Calu3 (cell line): Measurements from ENCODE around the gene ZNF101. TPM values are rescaled to one million over a fixed set of nuclear protein-coding genes. Genes with fewer than 3 reads are reported as not detected.

Source experiments
- BruUV-seq: library from RNA; stranded (reverse); fragments of 400-500 nt; replicated peaks from 2 replicates; lab custom pipeline; 2021; lab: Mats Ljungman, UMichigan
- CTCF ChIA-PET: fragments of 300-600 bp; sonication (Branson Sonifier 250); formaldehyde crosslinking; loops from one replicate; lab custom pipeline; 2022; ENCODE audit warnings: antibody characterized with exemption; lab: Charles Lee
- DNase-seq: peaks from one replicate; pipeline ENCODE4 v3.0.0; 2022
- H3K27ac Mint-ChIP-seq: one replicate; pipeline ENCODE4 v1.8.0; 2022; ENCODE audit warnings: mixed read lengths; ENCODE audit not compliant: unreplicated experiment
- H3K27me3 Mint-ChIP-seq: one replicate; pipeline ENCODE4 v1.8.0; 2022; ENCODE audit warnings: mixed read lengths; ENCODE audit not compliant: unreplicated experiment
- H3K36me3 Mint-ChIP-seq: one replicate; pipeline ENCODE4 v1.8.0; 2022; ENCODE audit warnings: mild to moderate bottlenecking, moderate library complexity, mixed read lengths; ENCODE audit not compliant: insufficient read depth, unreplicated experiment
- H3K4me1 Mint-ChIP-seq: one replicate; pipeline ENCODE4 v1.8.0; 2022; ENCODE audit warnings: mild to moderate bottlenecking, low read depth, mixed read lengths; ENCODE audit not compliant: unreplicated experiment
- H3K4me3 Mint-ChIP-seq: one replicate; pipeline ENCODE4 v1.8.0; 2022; ENCODE audit warnings: mild to moderate bottlenecking, low read depth, moderate library complexity, mixed read lengths; ENCODE audit not compliant: unreplicated experiment
- H3K9me3 Mint-ChIP-seq: one replicate; pipeline ENCODE4 v1.8.0; 2022; ENCODE audit warnings: low read depth, mixed read lengths; ENCODE audit not compliant: unreplicated experiment
- CTCF ChIP-seq: fragments of 200-600 bp; IDR thresholded peaks from one replicate; pipeline ENCODE4 v1.8.0; 2022; ENCODE audit warnings: antibody characterized with exemption; ENCODE audit not compliant: unreplicated experiment
- intact Hi-C: fragments of 100-400 bp; cut with micrococcal nuclease; formaldehyde crosslinking; loops from one replicate; pipeline ENCODE4 v1.10.0; 2022; ENCODE audit not compliant: unreplicated experiment
- total RNA-seq: library from RNA; stranded (reverse); gene quantifications from 2 replicates; pipeline ENCODE4 v1.2.3, GENCODE V29; 2022

The ZNF101 gene
- total RNA-seq, 1 experiment from 2014 or later, result 8.3 TPM

GRCh38 chr19:19643158-19644053, 25.2 kb upstream of the ZNF101 start, which contains the start of gene GMIP:
TSS of gene GMIP (minus strand) at chr19:19643657. CDS start at chr19:19643529, 128 bp downstream.
- Mint-ChIP-seq H3K27ac (peak within 1 kb of the TSS; percentile 67), H3K4me3 (peak within 1 kb of the TSS; percentile 87), H3K9me3 (no peaks in the 10 kb centered on the region), H3K36me3 (peaks cover 32% of the 10 kb centered on the region), H3K4me1 (peaks cover 8% of the 10 kb centered on the region), H3K27me3 (no peaks in the 10 kb centered on the region)
- DNase-seq, result peak; percentile 79
- BruUV-seq, result no TSS peak
- CTCF ChIA-PET, result interaction anchor here (1.0 to 1.2 kb wide), 2 partner anchors 15 to 111 kb away, joined by 3 to 4 read pairs; no protein-coding TSS in a partner anchor
- peak; percentile 80 for TF ChIP-seq CTCF
- intact Hi-C loops, result loop anchor here (1.0 kb wide), 1 partner anchor 111 kb away; no protein-coding TSS in a partner anchor

- Mint-ChIP-seq H3K36me3 (peaks cover 34% of the 10 kb centered on the region), H3K27ac (peak overlapping the region; percentile 67), H3K9me3 (no peaks in the 10 kb centered on the region), H3K27me3 (no peaks in the 10 kb centered on the region), H3K4me1 (peaks cover 8% of the 10 kb centered on the region), H3K4me3 (peak overlapping the region; percentile 87)
- no TSS peak for BruUV-seq
- CTCF ChIA-PET, result interaction anchor here (1.0 to 1.2 kb wide), 2 partner anchors 15 to 112 kb away, joined by 3 to 4 read pairs; no protein-coding TSS in a partner anchor
- intact Hi-C loops, result loop anchor here (1.0 kb wide), 1 partner anchor 112 kb away; no protein-coding TSS in a partner anchor
- no peak for TF ChIP-seq CTCF
- no peak for DNase-seq
Measured at GRCh38 chr19:19644054-19644388, 24.6 kb upstream of the ZNF101 start.

- H3K36me3 Mint-ChIP-seq, result peaks cover 39% of the 10 kb centered on the region
- H3K9me3 Mint-ChIP-seq, result no peaks in the 10 kb centered on the region
- intact Hi-C loops, result no loop called here
- H3K27me3 Mint-ChIP-seq, result no peaks in the 10 kb centered on the region
- DNase-seq, result no peak
- CTCF ChIA-PET, result no interaction called here
- no peak for TF ChIP-seq CTCF
- H3K27ac Mint-ChIP-seq, result no peak overlapping the region
- BruUV-seq, result no TSS peak
- peaks cover 8% of the 10 kb centered on the region for H3K4me1 Mint-ChIP-seq
- no peak overlapping the region for H3K4me3 Mint-ChIP-seq
Measured at GRCh38 chr19:19645233-19645870, 23.3 kb upstream of the ZNF101 start.

GRCh38 chr19:19647037-19647835, 21.4 kb upstream of the ZNF101 start:
- DNase-seq, result no peak
- Mint-ChIP-seq H3K27ac (no peak overlapping the region), H3K27me3 (no peaks in the 10 kb centered on the region), H3K9me3 (no peaks in the 10 kb centered on the region), H3K4me1 (peaks cover 6% of the 10 kb centered on the region), H3K36me3 (peaks cover 39% of the 10 kb centered on the region), H3K4me3 (no peak overlapping the region)
- no peak for TF ChIP-seq CTCF
- intact Hi-C loops, result no loop called here
- BruUV-seq, result no TSS peak
- CTCF ChIA-PET, result no interaction called here
